ENCODE results near the gene PLCL2. TPM values are rescaled to one million over a fixed set of nuclear protein-coding genes. Genes with fewer than 3 reads are reported as not detected.

PLCL2 gene
- total RNA-seq, 1 experiment from 2014 or later: 2.5 TPM

DNA sequence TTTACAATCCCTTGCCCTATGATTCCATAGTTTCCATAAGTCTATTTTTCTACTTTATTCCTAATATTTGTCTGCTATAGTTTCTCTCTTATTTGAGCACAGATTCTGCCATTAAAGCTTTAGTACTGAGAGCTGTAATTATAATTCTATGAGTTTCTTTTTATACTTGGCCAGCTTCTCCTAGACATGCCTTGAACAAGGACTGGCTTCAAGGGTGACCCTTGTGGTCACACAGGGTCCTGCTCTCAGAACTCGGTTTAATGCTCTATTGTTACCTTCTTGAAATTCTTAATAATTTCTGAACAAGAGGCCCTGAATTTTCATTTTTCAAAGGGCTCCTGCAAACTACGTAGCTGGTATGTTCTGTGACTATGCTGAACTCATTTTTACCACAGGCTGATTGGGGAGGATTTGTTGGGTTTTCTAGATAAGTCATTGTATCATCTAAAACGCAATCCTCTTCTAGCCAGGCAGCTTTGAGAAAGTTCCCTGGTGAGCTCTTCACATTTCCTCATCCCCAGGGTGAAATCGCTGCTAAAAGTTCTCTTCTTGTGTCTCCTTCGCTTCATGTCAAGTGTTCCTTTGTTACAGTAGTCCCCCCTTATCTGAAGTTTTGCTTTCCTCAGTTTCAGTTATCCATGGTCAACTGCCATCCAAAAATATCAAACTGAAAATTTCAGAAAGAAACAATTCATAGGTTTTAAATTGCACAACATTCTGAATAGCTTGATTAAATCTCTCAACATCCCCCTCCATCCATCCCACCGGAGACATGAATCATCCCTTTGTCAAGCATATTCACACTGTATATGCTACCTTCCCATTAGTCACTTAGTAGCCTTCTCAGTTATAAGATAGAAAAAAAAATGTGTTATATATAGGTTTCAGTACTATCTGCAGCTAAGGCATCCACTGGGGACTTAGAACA lies 12.6 kb upstream of the PLCL2 start:
- Histone ChIP-seq H3K27ac (ENCODE audit: low read length) (no peak overlapping the region), H2AFZ (ENCODE audit: low read length) (no peak overlapping the region), H3K27me3 (ENCODE audit: low read length) (no peaks in the 10 kb centered on the region), H3K4me3 (ENCODE audit: low read length) (no peak overlapping the region), H3K79me2 (ENCODE audit: low read length) (no peaks in the 10 kb centered on the region), H3K9ac (ENCODE audit: low read length) (no peak overlapping the region), H3K4me1 (ENCODE audit: low read length) (no peaks in the 10 kb centered on the region), H4K20me1 (ENCODE audit: insufficient read depth, low read depth, low read length) (no peaks in the 10 kb centered on the region), H3K9me3 (ENCODE audit: low read length) (no peaks in the 10 kb centered on the region), H3K4me2 (ENCODE audit: low read depth, low read length, poor library complexity, severe bottlenecking) (no peak overlapping the region), H3K36me3 (ENCODE audit: insufficient read depth, low read length) (no peaks in the 10 kb centered on the region), H3K9me2 (replicated peaks; ENCODE audit: insufficient read depth, low read length) (no peaks in the 10 kb centered on the region)
- DNase-seq: no peak

DNA sequence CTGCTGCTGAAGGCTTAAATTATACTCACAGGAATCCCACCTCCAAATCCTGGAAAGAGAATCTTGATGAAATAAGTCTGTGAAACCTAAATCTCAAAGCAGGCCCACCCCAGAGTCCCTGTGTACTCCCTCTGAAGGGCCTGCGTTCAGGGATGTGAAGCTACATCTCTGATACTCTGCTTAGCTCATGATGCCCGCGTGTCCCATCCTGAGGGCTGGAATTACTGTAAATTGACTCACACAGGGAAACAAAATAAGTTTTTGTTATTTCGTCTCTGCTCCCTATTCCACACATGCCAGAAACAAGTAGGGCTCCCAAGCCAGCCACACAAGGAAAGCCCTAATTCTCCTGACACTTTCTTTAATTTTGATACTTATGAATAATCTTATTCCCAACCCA lies 10.9 kb upstream of the PLCL2 start:
- DNase-seq: no peak
- H3K9me3 ChIP-seq (ENCODE audit: low read length): no peaks in the 10 kb centered on the region
- no peak overlapping the region for H2AFZ ChIP-seq (ENCODE audit: low read length)
- H3K4me1 ChIP-seq (ENCODE audit: low read length): no peaks in the 10 kb centered on the region
- no peak overlapping the region for H3K27ac ChIP-seq (ENCODE audit: low read length)
- H4K20me1 ChIP-seq (ENCODE audit: insufficient read depth, low read depth, low read length): no peaks in the 10 kb centered on the region
- no peak overlapping the region for H3K9ac ChIP-seq (ENCODE audit: low read length)
- H3K9me2 ChIP-seq (replicated peaks; ENCODE audit: insufficient read depth, low read length): no peaks in the 10 kb centered on the region
- H3K4me2 ChIP-seq (ENCODE audit: low read depth, low read length, poor library complexity, severe bottlenecking): no peak overlapping the region
- H3K79me2 ChIP-seq (ENCODE audit: low read length): no peaks in the 10 kb centered on the region
- no peaks in the 10 kb centered on the region for H3K36me3 ChIP-seq (ENCODE audit: insufficient read depth, low read length)
- H3K4me3 ChIP-seq (ENCODE audit: low read length): no peak overlapping the region
- no peaks in the 10 kb centered on the region for H3K27me3 ChIP-seq (ENCODE audit: low read length)

DNA sequence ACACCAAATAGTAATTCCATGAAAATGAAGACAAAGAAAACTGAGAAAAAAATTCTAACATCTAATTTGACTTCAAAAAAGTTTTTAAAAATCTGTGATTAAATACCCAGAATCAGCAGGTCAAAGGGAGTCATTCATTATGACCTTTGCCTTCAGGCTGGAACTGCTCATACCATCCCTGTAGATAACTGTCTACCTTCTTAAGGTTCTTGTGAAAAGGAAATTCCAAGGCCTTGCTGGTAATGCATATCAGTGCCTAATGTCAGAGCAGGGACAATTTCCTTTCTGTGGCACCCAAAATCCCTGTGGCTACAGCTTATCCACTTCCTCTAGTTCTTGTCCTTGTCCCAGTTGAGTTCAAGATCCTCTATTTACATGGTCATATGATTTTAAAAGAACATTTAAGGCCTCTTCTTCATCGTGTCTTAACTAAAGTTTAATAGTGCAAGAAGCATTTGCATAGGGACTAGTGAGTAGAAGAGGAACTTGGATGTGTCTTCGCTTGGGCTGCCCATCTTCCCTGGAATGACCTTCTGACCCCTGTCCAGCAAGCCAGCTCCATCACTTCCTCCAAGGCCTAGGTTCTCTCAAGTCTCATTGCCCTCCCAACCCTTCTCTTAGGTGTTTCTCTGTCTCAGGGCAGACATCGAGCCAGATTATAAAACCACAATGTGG lies 8.7 kb upstream of the PLCL2 start:
- DNase-seq: no peak
- Histone ChIP-seq H4K20me1 (ENCODE audit: insufficient read depth, low read depth, low read length) (no peaks in the 10 kb centered on the region), H3K4me1 (ENCODE audit: low read length) (no peaks in the 10 kb centered on the region), H3K36me3 (ENCODE audit: insufficient read depth, low read length) (no peaks in the 10 kb centered on the region), H3K27me3 (ENCODE audit: low read length) (no peaks in the 10 kb centered on the region), H3K4me3 (ENCODE audit: low read length) (no peak overlapping the region), H3K9ac (ENCODE audit: low read length) (no peak overlapping the region), H3K4me2 (ENCODE audit: low read depth, low read length, poor library complexity, severe bottlenecking) (no peak overlapping the region), H3K9me3 (ENCODE audit: low read length) (no peaks in the 10 kb centered on the region), H3K27ac (ENCODE audit: low read length) (no peak overlapping the region), H3K79me2 (ENCODE audit: low read length) (no peaks in the 10 kb centered on the region), H2AFZ (ENCODE audit: low read length) (no peak overlapping the region), H3K9me2 (replicated peaks; ENCODE audit: insufficient read depth, low read length) (no peaks in the 10 kb centered on the region)

DNA sequence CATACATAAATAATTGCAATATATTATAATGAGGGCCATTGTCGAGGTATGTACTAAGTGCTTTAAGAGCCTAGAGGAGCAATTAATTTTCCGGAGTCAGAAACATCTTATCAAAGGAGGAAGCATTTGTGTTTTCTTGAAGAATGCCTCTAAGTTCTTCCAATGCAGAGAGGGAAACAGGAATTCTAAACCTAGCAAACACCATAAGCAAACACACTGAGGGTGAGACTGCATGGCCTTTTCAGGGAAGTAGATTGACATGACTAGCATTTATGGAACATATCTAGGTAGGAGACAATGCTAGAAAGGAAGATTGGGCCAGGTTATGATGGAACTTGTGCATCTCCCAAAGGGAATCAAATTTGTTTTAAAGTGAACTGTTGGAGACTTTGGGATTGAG lies 7.2 kb upstream of the PLCL2 start:
- Histone ChIP-seq H4K20me1 (ENCODE audit: insufficient read depth, low read depth, low read length) (no peaks in the 10 kb centered on the region), H2AFZ (ENCODE audit: low read length) (no peak overlapping the region), H3K79me2 (ENCODE audit: low read length) (no peaks in the 10 kb centered on the region), H3K9ac (ENCODE audit: low read length) (no peak overlapping the region), H3K4me3 (ENCODE audit: low read length) (no peak overlapping the region), H3K9me3 (ENCODE audit: low read length) (no peaks in the 10 kb centered on the region), H3K27me3 (ENCODE audit: low read length) (no peaks in the 10 kb centered on the region), H3K9me2 (replicated peaks; ENCODE audit: insufficient read depth, low read length) (no peaks in the 10 kb centered on the region), H3K27ac (ENCODE audit: low read length) (no peak overlapping the region), H3K4me2 (ENCODE audit: low read depth, low read length, poor library complexity, severe bottlenecking) (no peak overlapping the region), H3K36me3 (ENCODE audit: insufficient read depth, low read length) (no peaks in the 10 kb centered on the region), H3K4me1 (ENCODE audit: low read length) (no peaks in the 10 kb centered on the region)
- DNase-seq: no peak

DNA sequence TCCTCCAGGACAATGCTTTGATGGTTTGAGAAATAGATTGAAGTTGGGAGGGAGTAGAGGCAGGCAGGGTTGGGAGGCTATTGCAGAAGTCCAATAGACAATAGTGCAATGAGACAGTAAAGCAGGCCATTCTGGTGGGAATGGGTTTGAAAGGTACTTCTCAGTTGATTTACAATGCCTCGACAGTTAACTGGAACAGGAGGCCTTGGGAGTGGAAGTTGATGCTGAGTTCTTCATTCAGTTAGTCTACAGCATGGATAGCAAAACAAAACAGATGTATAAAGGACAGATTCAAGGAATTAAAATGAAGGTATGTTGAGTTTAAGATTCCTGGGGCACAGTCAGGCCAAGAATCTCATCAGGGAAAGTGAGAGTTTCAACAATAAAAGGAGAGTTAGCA lies 6.8 kb upstream of the PLCL2 start:
- H3K9me2 ChIP-seq (replicated peaks; ENCODE audit: insufficient read depth, low read length): no peaks in the 10 kb centered on the region
- H3K36me3 ChIP-seq (ENCODE audit: insufficient read depth, low read length): no peaks in the 10 kb centered on the region
- no peak overlapping the region for H2AFZ ChIP-seq (ENCODE audit: low read length)
- H3K27me3 ChIP-seq (ENCODE audit: low read length): no peaks in the 10 kb centered on the region
- no peaks in the 10 kb centered on the region for H4K20me1 ChIP-seq (ENCODE audit: insufficient read depth, low read depth, low read length)
- H3K4me2 ChIP-seq (ENCODE audit: low read depth, low read length, poor library complexity, severe bottlenecking): no peak overlapping the region
- H3K9me3 ChIP-seq (ENCODE audit: low read length): no peaks in the 10 kb centered on the region
- no peak overlapping the region for H3K4me3 ChIP-seq (ENCODE audit: low read length)
- no peaks in the 10 kb centered on the region for H3K4me1 ChIP-seq (ENCODE audit: low read length)
- H3K79me2 ChIP-seq (ENCODE audit: low read length): no peaks in the 10 kb centered on the region
- no peak overlapping the region for H3K9ac ChIP-seq (ENCODE audit: low read length)
- no peak overlapping the region for H3K27ac ChIP-seq (ENCODE audit: low read length)
- DNase-seq: no peak

DNA sequence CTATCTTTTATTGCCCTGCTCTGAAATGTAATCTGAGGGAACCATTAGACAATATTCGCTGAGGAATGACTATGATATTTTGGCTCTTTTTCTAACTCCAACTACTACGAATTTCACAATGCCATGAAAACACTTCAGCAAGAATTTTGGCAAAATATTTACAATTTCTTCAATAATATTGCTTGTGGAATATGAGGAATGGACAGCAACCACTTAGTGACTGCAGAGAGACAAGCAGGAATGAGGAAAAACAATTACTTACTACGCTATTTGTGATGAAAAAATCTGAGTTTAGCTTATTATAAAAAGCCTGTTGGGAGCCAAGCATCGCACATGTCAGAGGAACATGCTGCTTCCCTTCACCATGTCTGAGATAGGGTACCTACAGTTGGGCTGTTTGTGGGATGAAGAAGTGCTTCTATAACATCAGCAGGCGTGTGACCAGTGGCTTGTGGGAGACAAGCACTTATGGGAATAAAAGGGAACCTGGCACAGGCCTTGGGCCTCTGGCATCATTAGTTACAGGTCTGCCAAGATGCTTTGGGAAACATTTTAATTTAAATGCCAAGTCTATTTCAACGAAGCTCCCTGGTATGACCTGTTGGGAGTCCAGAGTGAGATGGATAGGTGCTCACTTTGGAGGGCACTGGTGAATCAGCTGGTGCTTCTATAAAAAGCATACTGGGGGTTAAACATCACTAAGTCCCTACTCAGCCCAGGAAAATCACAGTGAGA lies 2.7 kb upstream of the PLCL2 start:
- no peaks in the 10 kb centered on the region for H3K27me3 ChIP-seq (ENCODE audit: low read length)
- DNase-seq: no peak

DNA sequence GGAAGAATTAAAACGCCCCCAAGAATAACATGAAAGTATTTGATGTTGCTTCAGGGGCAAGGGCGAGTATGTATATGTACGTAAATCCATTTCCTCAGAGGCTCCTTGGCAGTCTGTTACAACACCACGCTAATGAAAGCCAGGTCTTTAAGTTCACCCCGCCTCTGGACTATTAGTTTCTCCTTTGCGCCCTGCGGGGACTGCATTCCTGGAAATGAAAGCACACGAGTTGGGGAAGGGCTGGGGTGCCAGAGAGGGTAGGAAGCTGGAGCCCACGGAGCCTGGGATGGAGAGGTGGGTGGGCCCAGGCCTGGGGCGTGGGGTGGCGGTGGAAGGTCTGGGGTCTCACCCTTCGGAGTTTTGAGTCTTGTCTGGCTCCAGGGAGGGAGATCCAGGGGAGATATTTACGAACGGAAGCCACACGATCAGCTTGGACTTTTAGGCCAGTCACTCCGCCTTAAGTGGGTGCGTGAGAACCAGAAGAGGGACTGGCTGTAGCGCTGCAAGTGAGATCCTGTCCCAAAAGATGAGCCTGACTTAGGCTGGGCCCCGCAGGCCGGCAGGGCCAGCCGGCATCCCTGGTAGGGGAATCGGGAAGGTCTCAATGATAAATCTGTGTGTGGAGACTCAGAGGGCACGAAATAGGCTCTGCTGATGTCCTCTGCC lies 1.6 kb upstream of the PLCL2 start:
- H3K9ac ChIP-seq (ENCODE audit: low read length): no peak overlapping the region
- H3K9me2 ChIP-seq (replicated peaks; ENCODE audit: insufficient read depth, low read length): no peaks in the 10 kb centered on the region
- H3K36me3 ChIP-seq (ENCODE audit: insufficient read depth, low read length): no peaks in the 10 kb centered on the region
- H4K20me1 ChIP-seq (ENCODE audit: insufficient read depth, low read depth, low read length): peaks cover 4% of the 10 kb centered on the region; the same call in 1 of the 2 replicates
- no peak overlapping the region for H2AFZ ChIP-seq (ENCODE audit: low read length)
- no peaks in the 10 kb centered on the region for H3K9me3 ChIP-seq (ENCODE audit: low read length)
- no peaks in the 10 kb centered on the region for H3K79me2 ChIP-seq (ENCODE audit: low read length)
- no peaks in the 10 kb centered on the region for H3K27me3 ChIP-seq (ENCODE audit: low read length)
- H3K4me1 ChIP-seq (ENCODE audit: low read length): peaks cover 19% of the 10 kb centered on the region
- DNase-seq: no peak
- no peak overlapping the region for H3K4me2 ChIP-seq (ENCODE audit: low read depth, low read length, poor library complexity, severe bottlenecking)
- no peak overlapping the region for H3K27ac ChIP-seq (ENCODE audit: low read length)
- H3K4me3 ChIP-seq (ENCODE audit: low read length): no peak overlapping the region

More for the DNA sequence above, 2.7 kb upstream of the PLCL2 start:
- Histone ChIP-seq H2AFZ (ENCODE audit: low read length) (no peak overlapping the region), H3K36me3 (ENCODE audit: insufficient read depth, low read length) (no peaks in the 10 kb centered on the region), H3K9me3 (ENCODE audit: low read length) (no peaks in the 10 kb centered on the region), H4K20me1 (ENCODE audit: insufficient read depth, low read depth, low read length) (peaks cover 3% of the 10 kb centered on the region; the same call in 1 of the 2 replicates), H3K9ac (ENCODE audit: low read length) (no peak overlapping the region), H3K4me1 (ENCODE audit: low read length) (peaks cover 19% of the 10 kb centered on the region), H3K9me2 (replicated peaks; ENCODE audit: insufficient read depth, low read length) (no peaks in the 10 kb centered on the region), H3K79me2 (ENCODE audit: low read length) (no peaks in the 10 kb centered on the region), H3K4me3 (ENCODE audit: low read length) (no peak overlapping the region), H3K27ac (ENCODE audit: low read length) (no peak overlapping the region), H3K4me2 (ENCODE audit: low read depth, low read length, poor library complexity, severe bottlenecking) (no peak overlapping the region)

Measured in Karpas-422 (cell line).